ENCODE results near the gene SNUPN.
"Not testable (repeated sequence)": the region's sequence is repeated elsewhere in the genome, so short reads cannot be mapped to it uniquely, and the experiment has no call there.

SNUPN gene

DNA sequence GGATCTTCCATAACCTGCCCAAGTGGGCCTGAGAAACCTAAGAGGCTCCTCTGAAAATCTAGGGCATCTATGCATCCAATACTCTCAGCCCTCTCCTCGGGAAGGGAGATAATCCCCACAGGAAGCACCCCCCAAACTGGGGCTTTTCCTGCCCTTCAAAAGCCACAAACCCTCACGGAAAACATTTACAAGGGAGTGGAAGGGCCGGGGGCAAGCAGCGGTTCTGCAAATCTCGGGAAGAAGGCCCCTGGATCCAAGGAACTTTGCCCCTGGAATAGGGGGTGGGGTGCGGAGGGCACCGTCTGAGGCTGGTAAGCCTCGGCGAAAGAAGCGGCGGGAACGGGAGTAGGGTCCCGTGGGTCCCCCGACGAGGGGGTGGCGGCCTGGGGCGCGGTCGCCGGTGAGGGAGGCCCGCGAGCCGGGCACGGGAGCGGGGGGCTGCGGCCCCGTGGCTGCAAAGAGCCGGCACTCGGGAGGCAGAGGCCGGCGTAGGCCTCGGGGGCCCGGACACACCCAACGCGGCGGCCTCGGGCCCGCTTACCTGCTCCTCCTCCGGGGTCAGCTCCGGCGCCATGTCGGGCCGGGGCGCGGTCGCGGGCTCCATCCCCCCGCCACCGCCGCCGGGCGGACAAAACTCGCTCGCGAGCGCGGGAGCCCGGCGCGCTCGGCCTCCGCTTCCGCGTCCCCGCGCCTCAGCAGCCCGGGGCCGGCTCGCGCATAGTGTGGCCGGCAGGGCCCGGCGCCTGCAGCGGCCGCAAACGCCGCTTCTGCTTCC, 47.2 kb downstream of the SNUPN start:
- DNase-seq, result peak; percentile 77

DNA sequence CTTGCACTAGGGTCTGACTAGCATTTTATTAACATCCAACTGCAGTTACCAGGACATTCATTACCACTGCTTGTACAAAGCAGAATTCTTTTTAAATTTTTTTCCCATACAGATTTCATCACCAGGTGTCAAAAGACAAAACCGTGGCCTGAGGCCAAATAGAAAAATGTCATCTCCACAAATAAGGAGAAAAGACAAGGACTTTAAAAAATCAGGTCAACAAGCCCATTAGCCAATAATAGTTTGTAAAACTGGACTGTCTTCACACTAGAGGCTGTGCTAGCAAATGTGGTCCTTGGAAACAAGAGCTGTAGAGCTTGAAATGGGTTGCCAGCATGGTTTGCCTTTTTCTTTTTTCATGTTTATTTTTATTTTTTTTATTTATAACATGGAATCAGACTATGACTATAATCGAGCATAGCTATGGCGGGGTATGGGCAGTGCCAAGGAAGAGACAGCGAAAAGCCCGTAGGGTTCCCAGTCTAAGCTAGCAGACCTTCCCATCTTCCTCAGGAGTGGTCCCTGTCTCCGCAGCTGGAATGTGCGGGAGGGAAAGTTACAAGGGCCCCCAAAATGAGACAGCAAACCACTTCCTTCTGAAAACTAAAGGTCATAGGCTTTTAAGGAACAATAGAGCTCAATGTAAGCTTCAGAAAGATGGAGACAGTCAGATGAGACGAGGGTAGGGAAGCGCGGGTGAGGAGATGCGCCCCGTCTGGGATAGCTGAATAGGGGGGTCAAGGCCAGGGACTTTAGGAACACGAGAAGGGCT, 47.9 kb downstream of the SNUPN start:
- DNase-seq, result no peak

DNA sequence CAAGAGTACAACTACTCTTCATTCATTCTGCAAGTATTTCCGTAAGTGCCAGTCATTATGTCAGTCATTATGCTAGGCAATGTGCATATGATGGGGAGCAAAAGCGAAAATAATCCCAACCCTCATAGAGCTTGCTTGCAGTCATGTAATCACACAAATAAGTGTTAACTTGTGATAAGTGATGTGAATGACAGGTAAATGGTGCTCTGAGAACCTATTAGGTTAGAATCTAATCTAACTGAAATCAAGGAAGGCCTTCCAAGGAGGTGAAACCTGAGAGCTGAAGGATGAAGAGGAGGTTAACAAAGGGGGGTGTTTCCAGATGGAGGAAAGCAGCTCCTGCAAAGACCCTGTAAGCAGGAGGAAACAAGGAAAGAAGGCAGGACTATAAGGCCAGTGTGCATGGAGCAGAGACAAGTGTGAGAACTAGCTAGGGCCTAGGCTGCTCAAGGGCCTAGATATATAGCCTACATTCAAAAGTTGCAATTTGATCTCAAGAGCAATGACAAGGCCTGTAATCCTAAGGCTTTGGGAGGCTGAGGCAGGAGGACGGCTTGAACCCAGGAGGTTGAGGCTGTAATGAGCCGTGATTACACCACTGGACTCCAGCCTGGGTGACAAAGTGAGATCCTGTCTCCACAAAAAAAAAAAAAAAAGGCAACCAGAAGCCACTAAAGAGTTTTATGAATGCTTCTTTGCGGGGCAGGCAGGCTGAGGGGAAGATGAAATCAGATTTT, 51.7 kb downstream of the SNUPN start:
- DNase-seq, result no peak

DNA sequence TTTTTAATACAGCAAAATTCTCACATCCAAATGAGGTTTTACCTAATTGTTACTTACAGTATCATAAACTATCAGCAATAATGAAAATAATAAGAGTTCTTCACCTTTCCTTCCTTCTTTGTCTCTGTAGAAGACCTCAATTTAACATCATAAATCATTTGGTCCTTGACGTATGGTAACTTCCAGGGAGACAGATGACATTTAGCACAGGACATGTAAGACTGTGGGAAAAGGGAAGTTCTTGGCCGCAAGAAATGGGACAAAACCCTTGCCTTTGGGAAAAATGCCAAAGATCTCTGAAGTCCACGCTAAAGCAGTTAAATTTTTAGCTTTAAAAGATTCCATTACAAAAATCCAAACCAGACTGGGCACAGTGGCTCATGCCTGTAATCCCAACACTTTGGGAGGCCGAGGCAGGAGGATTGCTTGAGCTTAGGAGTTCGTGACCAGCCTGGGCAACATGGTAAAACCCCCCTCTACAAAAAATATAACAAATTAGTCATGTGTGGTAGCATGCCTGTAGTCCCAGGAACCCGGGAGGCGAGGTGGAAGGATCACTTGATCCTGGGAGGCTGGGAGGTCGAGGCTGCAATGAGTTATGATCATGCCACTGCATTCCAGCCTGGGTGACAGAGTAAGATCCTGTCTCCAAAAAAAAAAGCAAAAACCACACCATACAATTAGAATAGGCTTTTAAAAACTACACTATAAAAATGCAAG, 55.2 kb downstream of the SNUPN start:
- DNase-seq, result no peak

DNA sequence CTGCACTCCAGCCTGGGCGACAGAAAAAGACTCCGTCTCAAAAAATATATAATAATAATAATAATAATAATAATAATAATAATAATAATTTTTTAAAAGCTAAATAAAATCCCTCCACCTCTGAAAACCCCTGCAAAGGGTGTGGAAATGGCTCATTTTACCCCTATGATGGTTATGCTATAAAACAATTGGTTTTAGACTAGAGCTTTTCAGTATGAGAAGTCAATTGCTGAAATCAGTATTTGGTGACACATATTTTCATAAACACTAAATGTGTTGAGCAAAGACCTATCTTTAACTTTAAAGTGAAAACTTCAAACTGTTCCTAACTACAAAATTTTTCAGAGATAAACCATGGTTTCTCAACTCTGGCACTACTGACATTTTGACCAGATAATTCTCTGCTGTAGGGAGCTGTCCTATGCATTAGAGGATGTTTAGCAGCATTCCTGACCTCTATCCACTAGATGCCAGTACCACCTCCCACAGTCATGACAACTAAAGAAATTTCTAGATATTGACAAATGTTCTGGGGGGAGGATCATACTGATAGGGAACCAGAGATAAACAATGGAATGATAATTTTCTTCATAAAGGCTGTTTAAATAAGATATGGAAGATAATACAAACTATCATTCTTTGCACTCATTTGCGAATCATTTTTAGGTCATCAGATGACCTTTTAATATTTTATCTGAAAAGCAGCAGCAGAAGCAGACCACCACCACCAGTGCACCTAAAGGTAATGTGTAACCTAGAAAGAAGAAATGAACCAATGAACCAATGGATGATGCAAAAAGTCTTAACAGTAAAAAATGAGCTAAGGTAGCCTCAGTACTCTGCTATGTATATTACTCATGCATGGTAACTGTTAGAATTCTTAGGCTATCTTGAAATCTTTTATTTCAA, 60.2 kb downstream of the SNUPN start:
- no peak for DNase-seq

DNA sequence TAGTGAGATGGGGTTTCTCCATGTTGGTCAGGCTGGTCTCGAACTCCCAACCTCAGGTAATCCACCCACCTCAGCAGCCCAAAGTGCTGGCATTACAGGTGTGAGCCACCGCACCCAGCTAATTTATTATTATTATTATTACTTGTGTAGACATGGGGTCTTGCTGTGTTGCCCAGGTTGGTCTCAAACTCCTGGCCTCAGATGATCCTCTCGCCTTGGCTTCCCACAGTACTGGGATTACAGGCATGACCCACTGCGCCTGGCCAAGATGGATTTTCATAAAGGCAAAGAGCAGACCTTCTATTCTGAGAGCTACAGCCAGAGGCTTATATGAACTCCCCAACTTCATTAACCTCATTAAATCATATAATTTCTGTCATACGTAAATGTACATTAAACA, 63.6 kb downstream of the SNUPN start:
- DNase-seq, result no peak

DNA sequence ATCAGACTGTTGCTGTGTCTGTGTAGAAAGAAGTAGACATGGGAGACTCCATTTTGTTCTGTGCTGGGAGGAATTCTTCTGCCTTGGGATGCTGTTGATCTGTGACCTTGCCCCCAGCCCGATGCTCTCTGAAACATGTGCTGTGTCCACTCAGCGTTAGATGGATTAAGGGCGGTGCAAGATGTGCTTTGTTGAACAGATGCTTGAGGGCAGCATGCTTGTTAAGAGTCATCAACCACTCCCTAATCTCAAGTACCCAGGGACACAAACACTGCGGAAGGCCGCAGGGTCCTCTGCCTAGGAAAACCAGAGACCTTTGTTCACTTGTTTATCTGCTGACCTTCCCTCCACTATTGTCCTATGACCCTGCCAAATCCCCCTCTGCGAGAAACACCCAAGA, 66.2 kb downstream of the SNUPN start:
- DNase-seq, result not testable (repeated sequence)

DNA sequence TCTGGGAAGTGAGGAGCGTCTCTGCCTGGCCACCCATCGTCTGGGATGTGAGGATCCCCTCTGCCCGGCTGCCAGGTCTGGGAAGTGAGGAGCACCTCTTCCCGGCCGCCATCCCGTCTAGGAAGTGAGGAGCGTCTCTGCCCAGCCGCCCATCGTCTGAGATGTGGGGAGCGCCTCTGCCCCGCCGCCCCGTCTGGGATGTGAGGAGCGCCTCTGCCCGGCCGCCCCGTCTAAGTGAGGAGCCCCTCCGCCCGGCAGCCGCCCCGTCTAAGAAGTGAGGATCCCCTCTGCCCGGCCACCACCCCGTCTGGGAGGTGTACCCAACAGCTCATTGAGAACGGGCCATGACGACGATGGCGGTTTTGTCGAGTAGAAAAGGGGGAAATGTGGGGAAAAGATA, 66.6 kb downstream of the SNUPN start:
- DNase-seq, result not testable (repeated sequence)

DNA sequence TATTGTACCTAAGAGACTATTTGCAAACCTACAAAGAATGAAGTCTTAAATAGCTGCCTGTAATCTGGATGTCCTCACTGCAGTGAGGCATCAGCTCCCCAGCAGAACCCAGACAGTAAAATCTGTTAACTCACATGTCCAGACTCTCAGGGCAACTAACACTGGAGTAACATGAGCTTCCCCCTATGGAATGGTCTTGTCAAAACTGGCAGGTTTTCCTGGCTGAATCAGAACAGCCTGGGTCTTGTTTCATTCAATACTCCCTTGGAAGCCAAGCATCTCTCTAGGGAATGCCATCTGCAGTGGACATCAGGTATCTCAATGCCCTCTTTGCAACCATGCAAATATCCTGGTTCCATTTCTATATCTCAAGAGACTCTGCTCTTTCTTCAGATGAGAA, 70.8 kb downstream of the SNUPN start:
- no peak for DNase-seq

DNA sequence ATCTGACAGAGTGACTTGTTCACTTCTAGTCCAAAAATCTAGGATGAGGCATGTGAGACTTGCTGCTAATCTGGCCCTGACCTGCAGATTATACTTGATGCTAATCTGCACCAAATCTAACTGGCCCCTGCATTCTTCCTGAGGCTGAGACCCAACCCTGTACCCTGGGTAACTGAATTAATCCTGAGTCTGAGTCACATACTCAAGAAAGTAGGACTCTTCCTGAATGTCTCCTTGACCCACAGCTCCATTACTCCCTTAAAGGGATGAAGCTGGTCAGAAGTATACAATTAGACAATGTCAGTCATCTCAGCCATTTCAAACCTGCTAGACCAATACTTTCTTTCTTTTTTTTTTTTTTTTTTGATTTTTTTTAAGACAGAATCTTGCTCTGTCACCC, 71.9 kb downstream of the SNUPN start:
- DNase-seq, result no peak

DNA sequence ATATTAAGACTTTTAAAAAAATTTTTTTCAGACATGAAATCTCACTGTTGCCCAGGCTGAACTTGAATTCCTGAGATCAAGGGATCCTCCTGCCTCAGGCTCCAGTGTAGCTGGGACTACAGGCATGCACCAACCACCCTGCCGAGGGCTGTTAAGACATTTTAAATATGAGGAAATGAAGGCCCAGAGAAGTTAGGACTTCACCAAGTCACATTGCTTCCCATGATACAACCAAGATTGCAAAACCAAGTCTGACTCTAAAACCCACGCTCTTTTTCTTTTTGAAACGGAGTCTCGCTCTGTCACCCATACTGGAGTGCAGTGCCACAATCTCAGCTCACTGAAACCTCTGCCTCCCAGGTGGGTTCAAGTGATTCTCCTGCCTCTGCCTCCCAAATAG, 74.4 kb downstream of the SNUPN start:
- no peak for DNase-seq
